Measurements from ENCODE around the gene RUVBL2. TPM values are rescaled to one million over a fixed set of nuclear protein-coding genes. Genes with fewer than 3 reads are reported as not detected.

The RUVBL2 gene
- polyA plus RNA-seq, 4 donors = 77.1 to 105 (median 82.6) TPM

DNA sequence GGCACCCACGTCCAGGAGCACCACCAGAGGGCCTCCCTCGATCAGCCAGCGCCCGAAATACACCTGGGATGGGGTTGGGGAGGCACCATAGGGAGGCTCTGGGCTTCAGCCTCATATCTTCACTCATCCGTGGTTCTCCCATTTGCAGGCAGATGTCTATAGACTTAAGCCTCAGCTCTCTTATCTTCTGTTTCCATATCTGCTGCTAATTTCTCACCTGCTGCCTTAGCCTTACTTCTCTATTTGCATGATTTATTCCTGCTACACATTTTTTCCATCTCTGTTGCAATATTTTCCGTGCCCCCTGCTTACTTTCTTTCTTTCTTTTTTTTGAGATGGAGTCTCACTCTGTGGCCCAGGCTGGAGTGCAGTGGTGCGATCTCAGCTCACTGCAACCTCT, 6.4 kb upstream of the RUVBL2 start:
- DNase-seq (ENCODE audit: low read depth in 4 of 4, low spot score in 3 of 4) = no peak

DNA sequence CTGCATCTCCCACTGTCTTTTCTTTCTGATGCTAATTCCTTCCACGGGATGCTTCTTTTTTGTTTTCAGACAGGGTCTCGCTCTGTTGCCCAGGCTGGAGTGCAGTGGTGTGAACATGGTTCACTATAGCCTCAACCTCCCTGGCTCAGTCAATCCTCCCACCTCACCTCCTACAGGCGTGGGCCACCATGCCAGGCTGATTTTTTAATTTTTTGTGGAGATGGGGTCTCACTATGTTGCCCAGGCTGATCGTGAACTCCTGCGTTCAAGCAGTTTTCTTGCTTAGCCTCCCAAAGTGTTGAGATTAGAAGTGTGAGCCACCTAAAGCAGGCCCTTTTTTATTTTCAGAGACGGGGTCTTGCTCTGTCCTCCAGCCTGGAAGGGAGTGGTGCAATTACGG, 5.4 kb upstream of the RUVBL2 start:
- no peak for DNase-seq (ENCODE audit: low read depth in 4 of 4, low spot score in 3 of 4)

DNA sequence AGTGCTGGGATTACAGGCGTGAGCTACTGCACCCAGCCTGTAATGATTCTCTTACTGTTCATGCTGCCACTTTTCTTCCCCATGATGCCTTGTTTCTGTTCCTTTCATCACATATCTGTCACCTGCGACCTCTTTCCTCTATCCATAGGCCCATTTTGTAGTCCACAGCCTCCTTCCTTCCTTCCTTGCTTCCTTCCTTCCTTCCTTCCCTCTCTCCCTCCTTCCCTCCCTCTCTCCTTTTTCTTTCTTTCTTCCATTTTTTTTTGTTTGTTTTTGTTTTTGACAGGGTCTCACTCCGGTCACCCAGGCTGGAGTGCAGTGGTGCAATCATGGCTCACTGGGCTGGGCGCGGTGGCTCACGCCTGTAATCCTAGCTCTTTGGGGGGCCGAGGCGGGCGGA, 4.8 kb upstream of the RUVBL2 start:
- no peak for DNase-seq (ENCODE audit: low read depth in 4 of 4, low spot score in 3 of 4)

DNA sequence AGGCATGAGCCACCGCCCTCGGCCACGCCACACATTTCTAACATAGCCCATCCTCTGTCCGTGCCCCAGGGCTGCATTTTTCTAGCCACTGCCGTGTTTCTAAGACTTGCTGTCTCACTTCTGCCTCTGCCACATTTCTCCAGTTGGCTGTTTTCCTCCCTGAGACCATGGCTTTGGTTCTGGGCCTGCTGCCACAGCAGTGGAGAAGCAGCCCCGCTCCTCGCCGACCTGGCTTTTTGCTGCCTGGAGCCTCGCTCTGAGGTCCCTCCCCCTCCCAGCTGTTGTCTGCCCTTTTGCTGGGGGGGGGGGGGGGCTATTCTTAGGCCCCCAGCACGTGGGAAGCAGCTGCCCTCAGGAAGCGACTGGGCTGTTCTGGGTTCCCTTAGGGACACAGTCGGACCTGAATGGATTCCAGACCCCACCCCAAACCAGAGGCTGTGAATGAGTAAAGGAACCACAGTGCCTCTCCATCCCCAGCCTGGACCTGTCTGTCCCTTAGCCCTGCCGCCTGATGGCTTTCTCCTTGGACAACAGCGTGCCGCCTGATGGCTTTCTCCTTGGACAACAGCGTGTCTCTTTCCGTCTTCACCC, 3.9 kb upstream of the RUVBL2 start:
- no peak for DNase-seq (ENCODE audit: low read depth in 4 of 4, low spot score in 3 of 4)

DNA sequence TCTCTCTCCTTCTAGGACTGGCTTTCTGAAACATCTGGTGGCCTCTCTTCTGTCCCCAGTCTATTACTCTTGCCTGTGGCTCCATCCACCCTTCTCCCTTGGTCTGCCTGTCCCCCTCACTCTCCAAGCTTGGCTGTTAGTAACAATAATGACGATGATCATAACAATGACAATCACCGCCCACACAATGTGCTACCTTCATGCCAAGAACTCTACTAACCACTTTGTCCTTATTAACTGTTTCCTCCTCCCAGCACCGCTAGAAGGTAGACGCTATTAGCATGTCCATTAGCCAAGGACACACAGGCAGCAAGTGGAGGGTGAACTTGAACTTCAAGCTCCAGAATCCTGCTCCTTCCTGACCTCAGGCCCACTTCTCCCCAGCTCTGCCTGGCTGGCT, 3.3 kb upstream of the RUVBL2 start:
- DNase-seq (ENCODE audit: low read depth in 4 of 4, low spot score in 3 of 4) = no peak

DNA sequence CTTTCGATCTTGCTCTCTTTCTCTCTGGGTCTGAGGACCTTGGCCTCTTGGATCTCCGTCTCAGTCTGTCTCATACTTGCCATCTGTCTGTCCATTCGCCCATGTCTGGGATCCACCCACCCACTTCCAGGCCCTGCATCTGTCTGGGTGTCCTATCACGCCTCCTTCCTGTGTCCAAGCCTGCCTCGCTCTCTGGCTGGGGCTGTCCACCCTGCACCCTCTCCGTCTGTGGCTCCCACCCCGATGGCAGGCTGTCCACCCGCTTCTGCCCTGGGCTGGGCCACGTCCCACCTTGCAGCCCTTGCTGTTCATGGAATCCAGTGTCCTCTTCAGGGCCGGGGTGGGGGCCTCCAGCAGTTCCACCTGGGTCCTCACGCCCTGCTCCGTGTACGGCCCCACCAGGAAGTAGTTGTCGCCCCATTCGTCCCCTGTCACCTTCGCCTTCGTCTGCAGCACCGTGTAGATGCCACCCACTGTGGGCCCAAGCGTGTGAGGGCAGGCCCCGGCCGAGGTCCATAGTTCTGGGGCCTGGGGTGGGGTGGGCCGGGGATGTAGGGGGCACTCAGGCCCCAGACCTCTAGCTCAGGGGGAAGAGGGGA, 2.6 kb upstream of the RUVBL2 start:
- no peak for DNase-seq (ENCODE audit: low read depth in 4 of 4, low spot score in 3 of 4)

DNA sequence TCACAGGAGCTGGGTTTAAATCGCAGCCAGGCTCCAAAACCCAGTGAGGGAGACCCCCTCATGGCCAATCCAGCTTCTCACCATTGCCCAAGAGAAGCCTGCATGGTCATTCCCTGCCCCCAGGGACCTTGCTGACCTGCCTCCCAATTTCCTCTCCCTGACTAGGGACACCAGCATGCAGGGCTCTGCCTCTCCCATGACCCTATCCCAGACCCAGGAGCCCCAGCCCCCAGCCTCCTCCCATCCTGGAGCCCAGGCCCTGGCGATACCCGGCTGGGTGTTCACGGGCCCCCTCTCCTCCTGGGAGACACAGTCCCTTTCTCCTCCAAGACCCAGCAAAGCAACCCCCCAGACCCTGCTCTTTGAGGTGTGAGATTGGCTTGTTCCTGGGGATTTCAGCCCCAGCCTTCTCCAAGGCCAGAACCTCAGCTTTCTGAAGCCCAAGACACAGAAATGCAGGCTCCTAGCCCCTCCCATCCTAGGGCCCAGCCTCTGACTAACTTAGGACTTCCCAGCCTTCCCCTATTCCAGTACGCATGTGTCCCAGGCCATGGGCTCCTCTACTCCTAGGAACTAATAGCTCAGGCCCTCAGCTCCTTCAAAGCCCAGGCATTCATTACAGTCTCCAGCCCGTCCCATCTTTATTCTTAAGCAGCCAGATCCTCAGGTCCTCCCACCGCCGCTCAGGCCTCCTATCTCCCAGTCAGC, 1.7 kb upstream of the RUVBL2 start:
- no peak for DNase-seq (ENCODE audit: low read depth in 4 of 4, low spot score in 3 of 4)

DNA sequence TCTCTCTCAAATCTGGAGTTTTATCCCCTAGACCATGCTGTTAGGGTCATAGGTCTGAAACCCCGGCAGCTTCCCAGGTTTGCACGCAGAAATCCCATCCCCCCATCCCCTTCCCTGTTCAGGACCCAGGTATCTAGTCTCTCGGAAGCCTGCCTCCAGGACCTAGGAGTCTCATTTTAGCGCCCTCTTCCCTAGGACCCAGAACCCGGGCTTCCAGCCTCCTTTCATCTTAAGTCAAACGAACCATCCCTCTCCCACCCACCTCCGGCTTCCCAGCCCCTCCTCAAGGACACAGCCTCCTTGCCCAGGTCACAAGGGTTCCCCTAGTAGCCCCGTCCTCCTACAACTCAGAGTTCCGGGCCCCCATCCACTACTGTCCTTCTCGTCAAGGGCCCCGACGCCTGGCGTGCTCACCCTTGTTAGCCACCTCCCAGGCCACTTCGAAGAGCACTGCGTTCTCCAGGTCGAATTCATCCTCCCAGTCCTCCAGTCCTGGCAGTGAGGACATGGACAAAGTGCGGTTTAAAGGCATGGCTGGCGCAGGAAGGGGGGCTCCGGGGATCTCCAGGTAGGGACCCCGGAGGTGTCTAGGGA, 1.0 kb upstream of the RUVBL2 start:
- no peak for DNase-seq (ENCODE audit: low read depth in 4 of 4, low spot score in 3 of 4)

DNA sequence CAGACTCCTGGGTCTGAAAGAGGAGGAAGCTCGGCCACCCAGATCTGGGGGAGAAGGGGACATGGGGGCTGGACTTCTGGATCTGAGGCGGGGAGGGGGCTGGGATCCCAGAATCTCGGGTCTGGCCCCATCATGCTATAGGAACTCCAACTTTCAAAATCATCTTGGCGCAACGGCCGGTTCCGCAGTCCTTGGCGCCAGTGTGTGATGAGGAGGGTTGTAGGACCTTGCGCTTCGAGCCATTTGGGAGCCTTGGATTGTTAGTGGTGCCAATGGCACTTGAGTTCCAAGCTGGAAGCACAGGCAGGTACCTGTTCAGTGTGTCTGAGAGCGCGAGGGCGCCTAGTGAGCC, 324 bp downstream of the RUVBL2 start:
- DNase-seq (ENCODE audit: low read depth in 4 of 4, low spot score in 3 of 4) = no peak

DNA sequence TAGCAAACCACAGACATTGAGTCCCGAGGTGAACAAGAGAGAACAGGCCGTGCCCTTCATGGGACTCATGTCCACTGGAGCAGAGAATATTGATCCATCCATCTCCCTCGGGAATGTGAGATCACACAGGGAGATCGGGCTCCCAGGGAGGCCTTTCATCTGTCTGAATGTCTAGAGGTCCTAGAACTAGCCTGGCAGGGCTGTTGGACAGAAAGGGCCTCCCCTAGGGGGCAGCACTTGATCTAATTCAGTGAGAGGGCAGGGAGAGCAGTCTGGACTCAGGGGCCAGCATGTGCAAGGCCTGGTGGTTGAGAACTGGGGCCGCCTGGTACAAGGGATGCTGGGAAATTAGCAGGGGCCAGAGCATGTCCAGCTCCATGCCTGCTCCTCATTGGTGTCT, 4.3 kb downstream of the RUVBL2 start:
- DNase-seq (ENCODE audit: low read depth in 4 of 4, low spot score in 3 of 4) = no peak

DNA sequence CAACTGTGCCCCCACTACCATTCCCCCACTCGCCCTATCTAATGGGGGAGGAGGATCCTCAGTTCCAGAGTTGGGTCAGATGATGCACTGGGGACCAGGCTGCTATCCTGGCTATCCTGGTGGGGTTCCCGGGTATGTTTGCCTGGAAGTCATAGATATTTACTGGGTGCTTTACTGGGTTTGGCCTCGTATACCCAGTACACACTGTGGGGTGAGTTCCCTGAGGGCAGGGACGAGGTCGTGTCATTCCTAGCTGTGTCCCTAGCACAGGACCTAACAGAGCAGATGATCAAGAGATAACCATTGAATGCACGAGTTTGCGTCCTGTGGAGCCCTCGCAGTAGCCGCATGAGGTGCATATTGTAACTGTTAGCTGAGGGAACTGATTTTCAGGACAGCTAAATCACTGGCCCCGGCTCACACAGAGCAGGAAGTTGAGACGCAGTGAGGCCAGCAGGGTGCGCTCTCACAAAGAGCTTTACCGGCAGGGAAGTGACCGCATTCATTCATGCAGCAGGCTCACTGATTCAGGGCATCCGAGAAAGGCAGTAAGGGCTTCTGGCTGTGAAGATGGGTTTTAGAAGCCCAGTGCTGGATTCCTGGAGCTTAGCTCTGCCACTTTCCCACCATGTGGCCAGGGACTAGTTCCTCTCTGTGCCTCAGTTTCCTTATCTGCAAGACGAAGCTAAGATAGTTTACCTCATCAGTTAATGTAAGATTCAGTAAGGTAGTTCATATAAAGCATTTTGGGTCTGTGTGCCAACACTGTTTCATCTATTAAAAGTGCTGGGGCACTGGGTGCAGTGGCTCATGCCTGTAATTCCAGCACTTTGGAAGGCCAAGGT, 6.0 kb downstream of the RUVBL2 start:
- DNase-seq (ENCODE audit: low read depth in 4 of 4, low spot score in 3 of 4) = no peak

DNA sequence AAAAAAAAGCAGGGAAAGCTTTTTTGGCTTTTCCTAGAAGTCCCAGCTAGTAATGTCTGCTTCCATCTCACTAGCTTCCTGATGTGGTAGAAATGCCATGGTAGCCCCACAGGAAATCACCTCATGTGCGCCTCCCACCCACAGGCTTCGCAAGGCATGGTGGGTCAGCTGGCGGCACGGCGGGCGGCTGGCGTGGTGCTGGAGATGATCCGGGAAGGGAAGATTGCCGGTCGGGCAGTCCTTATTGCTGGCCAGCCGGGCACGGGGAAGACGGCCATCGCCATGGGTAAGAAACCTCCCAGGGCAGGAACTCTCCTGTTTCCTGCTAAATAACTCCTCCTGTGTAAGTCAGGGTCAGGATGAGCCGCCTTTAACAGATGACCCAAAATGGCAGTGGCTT, 10.4 kb downstream of the RUVBL2 start:
- DNase-seq (ENCODE audit: low read depth in 4 of 4, low spot score in 3 of 4) = no peak

DNA sequence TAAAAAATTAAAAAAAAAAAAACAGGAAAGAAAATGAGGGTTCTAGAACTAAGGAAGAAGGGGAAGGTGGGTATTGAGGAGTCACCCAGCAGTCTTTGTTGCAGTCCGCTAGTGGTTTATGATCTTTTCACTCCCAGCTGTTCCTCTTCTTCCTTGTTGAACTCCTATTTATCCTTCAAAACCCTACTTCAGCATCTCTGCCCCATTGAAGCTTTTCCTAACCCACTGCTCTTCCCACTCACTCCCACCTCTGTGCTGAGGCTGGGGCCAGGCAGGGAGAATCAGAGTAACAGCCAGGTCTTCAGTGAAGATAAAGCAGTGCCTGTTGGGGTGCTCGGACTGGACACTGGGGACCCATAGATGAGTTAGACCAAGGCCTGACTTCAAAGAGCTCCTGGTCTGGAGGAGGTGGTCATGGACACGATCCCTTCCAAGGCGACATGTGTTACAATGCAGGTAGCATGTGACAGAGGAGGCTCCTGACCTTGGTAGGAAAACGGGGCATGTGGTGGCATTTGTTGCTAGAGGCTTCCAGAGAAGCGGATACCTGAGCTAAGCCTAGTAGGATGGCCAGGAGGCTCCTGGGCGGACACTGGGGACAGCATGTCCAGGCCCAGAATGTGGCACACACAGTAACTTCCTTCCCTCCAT, 11.4 kb downstream of the RUVBL2 start:
- DNase-seq (ENCODE audit: low read depth in 4 of 4, low spot score in 3 of 4) = no peak

DNA sequence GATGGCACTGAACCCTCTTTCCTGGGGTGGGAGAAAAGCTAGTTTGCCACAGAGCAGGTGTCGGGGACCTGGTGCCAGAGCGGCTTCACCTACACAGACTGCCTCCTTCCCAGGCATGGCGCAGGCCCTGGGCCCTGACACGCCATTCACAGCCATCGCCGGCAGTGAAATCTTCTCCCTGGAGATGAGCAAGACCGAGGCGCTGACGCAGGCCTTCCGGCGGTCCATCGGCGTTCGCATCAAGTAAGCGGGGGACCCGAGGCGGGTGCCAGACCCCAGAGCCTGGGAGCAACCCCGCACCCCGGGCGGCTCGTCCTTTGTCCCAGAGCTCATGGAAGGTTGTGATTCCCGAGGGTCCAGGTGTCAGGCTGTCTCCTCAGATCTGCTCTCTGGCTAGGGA, 13.2 kb downstream of the RUVBL2 start:
- DNase-seq (ENCODE audit: low read depth in 4 of 4, low spot score in 3 of 4) = no peak

DNA sequence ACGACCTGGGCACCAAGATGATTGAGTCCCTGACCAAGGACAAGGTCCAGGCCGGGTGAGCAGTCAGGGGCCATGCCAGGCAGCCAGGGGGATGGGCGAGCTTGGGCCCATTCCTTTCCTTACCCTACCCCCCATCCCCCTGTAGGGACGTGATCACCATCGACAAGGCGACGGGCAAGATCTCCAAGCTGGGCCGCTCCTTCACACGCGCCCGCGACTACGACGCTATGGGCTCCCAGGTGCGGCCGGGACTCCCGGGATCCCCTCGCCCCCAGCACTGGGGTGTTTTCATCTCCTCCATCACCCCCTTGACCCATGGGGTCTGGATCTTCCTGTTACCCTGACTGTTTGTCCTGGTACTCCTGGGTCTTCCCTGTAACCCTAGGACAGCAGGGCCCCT, 16.1 kb downstream of the RUVBL2 start:
- no peak for DNase-seq (ENCODE audit: low read depth in 4 of 4, low spot score in 3 of 4)

DNA sequence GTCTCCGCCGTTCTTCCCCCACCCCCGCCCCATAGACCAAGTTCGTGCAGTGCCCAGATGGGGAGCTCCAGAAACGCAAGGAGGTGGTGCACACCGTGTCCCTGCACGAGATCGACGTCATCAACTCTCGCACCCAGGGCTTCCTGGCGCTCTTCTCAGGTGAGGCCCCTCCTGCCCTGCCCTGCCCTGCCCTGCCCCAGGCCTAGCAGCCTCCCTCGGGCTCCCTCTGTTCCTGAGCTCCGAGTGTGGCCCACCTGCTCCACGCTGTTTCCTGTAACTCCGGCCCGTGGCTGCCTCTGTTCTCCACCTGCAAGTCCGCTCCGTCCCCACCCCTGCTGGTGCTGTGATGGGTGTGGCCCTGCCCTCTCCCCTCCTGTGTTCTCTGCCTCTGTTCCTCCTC, 16.8 kb downstream of the RUVBL2 start:
- no peak for DNase-seq (ENCODE audit: low read depth in 4 of 4, low spot score in 3 of 4)

DNA sequence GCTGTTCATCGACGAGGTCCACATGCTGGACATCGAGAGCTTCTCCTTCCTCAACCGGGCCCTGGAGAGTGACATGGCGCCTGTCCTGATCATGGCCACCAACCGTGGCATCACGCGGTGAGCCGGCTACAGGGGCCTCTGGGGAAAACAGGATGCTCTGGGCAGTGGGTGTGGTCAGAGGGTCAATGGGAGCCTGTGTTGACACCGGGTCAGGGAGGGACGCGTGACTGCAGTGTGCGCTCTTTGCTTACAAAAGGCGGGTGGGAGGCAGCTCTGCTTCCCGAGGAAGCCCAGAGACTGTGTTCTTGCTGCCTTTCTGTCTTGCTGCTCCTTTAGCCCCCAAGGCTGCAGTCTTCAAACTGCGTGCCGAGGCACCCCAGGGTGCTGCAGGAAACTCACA, 17.5 kb downstream of the RUVBL2 start:
- no peak for DNase-seq (ENCODE audit: low read depth in 4 of 4, low spot score in 3 of 4)

DNA sequence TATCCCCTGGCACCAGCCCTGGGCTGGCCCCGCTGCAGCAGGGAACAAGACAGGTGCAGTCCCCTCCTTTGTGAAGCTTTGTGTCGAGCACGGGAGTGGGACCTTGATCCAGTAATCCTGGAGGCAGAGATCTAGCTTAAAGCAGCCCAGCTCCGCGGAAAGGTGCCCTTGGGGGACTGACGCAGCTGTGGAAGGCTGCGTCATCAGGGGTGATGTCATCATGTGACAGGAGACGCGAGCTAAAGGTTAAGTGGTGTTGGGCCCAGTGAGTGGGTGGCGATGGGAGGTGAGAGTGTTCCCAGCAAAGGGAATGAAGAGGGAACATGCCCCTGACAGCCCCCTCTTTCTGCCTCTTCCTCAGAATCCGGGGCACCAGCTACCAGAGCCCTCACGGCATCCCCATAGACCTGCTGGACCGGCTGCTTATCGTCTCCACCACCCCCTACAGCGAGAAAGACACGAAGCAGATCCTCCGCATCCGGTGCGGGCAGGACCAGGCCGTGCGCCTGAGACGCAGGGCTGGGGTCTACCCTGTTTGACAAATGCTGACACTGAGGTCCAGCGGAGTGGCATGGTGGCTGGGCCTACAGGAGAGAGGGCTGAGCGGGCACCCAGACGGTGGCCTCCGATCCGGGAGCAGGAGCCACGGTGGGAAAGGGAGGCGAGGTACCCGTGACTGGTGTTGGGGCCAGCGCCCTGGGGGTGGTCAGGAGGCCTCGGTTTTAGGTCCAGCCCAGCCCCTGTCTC, 20.6 kb downstream of the RUVBL2 start:
- DNase-seq (ENCODE audit: low read depth in 4 of 4, low spot score in 3 of 4) = no peak

DNA sequence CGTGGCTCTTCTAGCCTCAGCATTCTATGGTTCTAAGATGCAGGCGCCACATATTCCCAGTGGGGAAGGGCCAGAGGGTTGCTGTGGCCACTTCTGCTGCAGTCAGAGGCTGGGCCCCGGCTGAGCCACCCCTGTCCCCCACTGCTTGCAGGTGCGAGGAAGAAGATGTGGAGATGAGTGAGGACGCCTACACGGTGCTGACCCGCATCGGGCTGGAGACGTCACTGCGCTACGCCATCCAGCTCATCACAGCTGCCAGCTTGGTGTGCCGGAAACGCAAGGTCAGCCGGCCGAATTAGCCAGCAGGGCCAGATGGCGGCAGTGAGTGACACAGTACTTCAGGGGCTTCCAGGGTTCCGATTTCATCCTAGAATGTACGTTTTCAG, 21.2 kb downstream of the RUVBL2 start:
- DNase-seq (ENCODE audit: low read depth in 4 of 4, low spot score in 3 of 4) = no peak

All from right renal pelvis (tissue), 4 donors.